GM12872 (cell line): ENCODE data around the gene CEL.

Experiments
- TF ChIP-seq, protein P1 (sequence below): IDR thresholded peaks from 3 replicates; pipeline ENCODE4 v1.5.1; 2011; ENCODE audit warnings: low read depth, mild to moderate bottlenecking, low read length, moderate library complexity; ENCODE audit not compliant: insufficient read depth

CEL gene

DNA sequence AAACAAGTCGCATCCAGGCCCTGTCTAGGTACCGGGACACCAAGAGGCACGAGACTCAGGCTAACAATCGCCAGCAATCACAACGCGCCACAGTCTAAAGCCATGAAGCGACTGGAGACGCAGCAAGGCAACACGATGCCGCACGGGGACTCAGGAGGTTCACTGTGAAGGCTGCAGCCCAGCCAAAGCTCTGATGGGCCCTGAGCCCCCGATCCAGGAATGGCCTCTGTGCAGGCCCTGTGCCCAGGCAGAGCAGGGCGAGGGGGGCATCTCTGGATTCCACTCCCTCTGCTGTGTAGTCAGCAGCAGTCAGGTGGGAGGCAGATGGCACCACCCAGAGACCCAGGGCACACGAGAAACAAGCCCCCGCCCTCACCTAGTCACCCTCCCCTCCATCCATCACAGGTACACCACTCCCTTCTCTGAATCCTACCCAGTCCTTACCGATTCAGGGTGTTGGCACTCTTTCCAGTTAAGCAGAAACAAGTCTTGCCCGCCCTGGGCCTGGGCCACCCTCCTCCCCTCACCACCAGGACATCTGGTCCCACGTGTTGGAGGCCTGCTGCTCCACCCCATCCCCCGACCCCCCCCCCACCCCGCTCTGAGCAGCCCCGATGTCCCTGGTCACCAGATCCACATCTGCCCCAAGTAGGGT, 58.2 kb downstream of the CEL start:
- TF ChIP-seq, protein P1, sequence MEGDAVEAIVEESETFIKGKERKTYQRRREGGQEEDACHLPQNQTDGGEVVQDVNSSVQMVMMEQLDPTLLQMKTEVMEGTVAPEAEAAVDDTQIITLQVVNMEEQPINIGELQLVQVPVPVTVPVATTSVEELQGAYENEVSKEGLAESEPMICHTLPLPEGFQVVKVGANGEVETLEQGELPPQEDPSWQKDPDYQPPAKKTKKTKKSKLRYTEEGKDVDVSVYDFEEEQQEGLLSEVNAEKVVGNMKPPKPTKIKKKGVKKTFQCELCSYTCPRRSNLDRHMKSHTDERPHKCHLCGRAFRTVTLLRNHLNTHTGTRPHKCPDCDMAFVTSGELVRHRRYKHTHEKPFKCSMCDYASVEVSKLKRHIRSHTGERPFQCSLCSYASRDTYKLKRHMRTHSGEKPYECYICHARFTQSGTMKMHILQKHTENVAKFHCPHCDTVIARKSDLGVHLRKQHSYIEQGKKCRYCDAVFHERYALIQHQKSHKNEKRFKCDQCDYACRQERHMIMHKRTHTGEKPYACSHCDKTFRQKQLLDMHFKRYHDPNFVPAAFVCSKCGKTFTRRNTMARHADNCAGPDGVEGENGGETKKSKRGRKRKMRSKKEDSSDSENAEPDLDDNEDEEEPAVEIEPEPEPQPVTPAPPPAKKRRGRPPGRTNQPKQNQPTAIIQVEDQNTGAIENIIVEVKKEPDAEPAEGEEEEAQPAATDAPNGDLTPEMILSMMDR = no peak

DNA sequence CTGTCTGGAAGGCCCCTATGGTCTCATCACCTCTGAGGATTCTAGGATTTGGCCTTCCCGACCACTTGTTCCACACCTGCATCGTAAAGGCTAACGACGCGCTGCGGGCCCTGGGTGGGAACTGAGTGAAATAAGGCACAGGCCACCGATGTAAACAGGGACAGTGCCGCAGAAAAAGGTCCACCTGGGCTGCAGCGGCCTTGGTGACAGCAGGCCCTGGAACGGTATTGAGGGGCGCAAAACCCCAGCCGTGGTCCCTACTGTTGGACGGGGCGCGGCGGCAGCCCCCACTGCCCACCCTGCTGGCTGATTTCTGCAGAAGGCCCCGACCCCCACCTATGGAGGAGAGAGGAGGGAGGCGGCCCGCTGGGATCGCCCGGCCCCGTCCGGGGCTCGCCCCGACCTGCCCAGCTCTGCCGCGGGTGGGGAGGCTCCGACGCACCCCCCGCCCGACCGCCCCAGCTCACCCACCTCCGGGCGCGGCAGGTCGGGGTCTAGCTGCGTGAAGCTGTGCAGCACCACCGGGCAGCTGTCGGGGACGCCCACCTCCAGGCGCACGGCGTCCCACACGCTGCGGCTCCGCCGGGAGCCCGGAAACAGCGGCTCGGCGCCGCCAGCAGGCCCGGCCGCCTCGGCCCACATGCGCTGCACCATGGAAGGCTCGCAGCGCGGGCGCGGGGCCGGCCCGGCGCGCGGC, 58.9 kb downstream of the CEL start:
- TF ChIP-seq, protein P1 = no peak
